ENCODE data around the gene PPM1J.

The PPM1J gene

DNA sequence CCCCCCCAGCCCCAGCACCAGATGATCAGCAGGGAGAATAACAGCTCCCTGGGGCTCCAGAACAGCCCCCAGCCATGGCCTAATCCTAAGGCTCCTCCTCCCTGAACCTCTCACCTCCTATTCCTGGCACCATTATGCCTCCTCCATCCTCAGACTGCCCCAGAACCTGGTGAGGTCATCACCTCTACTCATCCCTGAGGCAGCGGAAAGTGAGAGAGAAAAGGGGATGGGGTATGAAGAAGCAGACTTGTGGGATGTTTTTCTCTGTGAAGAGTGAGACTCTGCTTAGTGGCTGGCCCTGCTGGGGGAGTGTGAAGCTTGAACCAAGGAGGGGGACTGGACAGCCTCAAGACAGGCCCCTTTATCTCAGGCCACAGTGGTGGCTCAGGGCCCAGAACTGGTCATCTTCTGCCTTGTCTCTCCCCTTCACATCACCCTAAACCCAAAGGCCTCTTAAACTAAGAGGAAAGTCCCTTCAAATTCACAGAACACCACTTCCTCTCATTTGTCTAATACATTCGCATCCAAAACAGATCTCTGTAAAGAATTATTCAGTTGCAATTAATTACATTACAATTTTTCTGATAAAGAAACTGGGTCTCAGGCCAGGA, 2.2 kb upstream of the PPM1J start:
- ATAC-seq: no peak
- TF ChIP-seq ESRRG (CRISPR knock-in tag; IDR thresholded peaks at IDR 0.05): no peak
- TF ChIP-seq TOX (CRISPR knock-in tag; IDR thresholded peaks at IDR 0.05; ENCODE audit: borderline replicate concordance): no peak
- TF ChIP-seq SNAI2 (CRISPR knock-in tag; IDR thresholded peaks at IDR 0.05): no peak
- TF ChIP-seq, protein P1, sequence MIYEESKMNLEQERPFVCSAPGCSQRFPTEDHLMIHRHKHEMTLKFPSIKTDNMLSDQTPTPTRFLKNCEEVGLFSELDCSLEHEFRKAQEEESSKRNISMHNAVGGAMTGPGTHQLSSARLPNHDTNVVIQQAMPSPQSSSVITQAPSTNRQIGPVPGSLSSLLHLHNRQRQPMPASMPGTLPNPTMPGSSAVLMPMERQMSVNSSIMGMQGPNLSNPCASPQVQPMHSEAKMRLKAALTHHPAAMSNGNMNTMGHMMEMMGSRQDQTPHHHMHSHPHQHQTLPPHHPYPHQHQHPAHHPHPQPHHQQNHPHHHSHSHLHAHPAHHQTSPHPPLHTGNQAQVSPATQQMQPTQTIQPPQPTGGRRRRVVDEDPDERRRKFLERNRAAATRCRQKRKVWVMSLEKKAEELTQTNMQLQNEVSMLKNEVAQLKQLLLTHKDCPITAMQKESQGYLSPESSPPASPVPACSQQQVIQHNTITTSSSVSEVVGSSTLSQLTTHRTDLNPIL (CRISPR knock-in tag; IDR thresholded peaks at IDR 0.05; ENCODE audit: low read depth): no peak
- TF ChIP-seq ZC3H10 (CRISPR knock-in tag; IDR thresholded peaks at IDR 0.05): no peak
- no peak for TF ChIP-seq PPARA (CRISPR knock-in tag; IDR thresholded peaks at IDR 0.05; ENCODE audit: borderline replicate concordance)
- TF ChIP-seq, protein P2, sequence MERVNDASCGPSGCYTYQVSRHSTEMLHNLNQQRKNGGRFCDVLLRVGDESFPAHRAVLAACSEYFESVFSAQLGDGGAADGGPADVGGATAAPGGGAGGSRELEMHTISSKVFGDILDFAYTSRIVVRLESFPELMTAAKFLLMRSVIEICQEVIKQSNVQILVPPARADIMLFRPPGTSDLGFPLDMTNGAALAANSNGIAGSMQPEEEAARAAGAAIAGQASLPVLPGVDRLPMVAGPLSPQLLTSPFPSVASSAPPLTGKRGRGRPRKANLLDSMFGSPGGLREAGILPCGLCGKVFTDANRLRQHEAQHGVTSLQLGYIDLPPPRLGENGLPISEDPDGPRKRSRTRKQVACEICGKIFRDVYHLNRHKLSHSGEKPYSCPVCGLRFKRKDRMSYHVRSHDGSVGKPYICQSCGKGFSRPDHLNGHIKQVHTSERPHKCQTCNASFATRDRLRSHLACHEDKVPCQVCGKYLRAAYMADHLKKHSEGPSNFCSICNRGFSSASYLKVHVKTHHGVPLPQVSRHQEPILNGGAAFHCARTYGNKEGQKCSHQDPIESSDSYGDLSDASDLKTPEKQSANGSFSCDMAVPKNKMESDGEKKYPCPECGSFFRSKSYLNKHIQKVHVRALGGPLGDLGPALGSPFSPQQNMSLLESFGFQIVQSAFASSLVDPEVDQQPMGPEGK (CRISPR knock-in tag; IDR thresholded peaks at IDR 0.05; ENCODE audit: borderline replicate concordance): no peak
- TF ChIP-seq, protein P3, sequence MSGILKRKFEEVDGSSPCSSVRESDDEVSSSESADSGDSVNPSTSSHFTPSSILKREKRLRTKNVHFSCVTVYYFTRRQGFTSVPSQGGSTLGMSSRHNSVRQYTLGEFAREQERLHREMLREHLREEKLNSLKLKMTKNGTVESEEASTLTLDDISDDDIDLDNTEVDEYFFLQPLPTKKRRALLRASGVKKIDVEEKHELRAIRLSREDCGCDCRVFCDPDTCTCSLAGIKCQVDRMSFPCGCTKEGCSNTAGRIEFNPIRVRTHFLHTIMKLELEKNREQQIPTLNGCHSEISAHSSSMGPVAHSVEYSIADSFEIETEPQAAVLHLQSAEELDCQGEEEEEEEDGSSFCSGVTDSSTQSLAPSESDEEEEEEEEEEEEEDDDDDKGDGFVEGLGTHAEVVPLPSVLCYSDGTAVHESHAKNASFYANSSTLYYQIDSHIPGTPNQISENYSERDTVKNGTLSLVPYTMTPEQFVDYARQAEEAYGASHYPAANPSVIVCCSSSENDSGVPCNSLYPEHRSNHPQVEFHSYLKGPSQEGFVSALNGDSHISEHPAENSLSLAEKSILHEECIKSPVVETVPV (CRISPR knock-in tag; IDR thresholded peaks at IDR 0.05): no peak

DNA sequence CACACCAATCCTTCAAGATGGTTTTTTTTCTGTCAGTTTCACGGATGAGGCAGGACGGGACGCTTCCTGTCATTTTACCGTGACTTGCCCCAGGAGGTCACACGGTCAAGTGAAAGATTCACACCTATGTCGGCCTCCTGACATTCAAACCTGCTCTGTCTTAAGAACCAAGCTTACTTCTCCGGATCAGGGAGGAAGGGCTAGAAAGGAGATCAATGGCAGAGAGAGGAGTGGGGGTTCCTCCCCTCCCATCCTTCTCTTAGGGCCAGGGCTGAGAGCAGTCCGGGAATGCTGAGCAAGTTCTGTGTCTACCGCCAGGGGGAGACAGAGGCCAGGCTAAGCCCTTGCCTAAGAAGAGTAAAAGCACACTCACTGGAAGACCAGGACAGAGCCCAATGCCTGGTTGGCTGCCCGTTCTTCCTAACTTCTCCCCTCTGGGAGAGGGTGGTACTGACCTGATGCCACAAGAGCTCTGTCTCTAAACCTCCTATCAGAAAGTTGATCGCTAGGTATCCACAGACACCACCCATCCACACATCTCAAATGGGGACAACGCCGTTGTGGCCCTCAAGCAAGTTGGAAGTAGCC, 1.1 kb upstream of the PPM1J start:
- ATAC-seq: peak; percentile 88
- no peak for TF ChIP-seq ARNTL (CRISPR knock-in tag; IDR thresholded peaks at IDR 0.05; ENCODE audit: borderline replicate concordance, low read depth)
- no peak for TF ChIP-seq ZFP30 (CRISPR knock-in tag; IDR thresholded peaks at IDR 0.05)
- TF ChIP-seq, protein P1 (CRISPR knock-in tag; IDR thresholded peaks at IDR 0.05; ENCODE audit: low read depth): no peak
- no peak for TF ChIP-seq ZNF8 (CRISPR knock-in tag; IDR thresholded peaks at IDR 0.05)
- TF ChIP-seq BACH2 (CRISPR knock-in tag; IDR thresholded peaks at IDR 0.05; ENCODE audit: borderline replicate concordance): no peak
- TF ChIP-seq ZC3H10 (CRISPR knock-in tag; IDR thresholded peaks at IDR 0.05): no peak
- TF ChIP-seq TOX (CRISPR knock-in tag; IDR thresholded peaks at IDR 0.05; ENCODE audit: borderline replicate concordance): no peak
- TF ChIP-seq, protein P4, sequence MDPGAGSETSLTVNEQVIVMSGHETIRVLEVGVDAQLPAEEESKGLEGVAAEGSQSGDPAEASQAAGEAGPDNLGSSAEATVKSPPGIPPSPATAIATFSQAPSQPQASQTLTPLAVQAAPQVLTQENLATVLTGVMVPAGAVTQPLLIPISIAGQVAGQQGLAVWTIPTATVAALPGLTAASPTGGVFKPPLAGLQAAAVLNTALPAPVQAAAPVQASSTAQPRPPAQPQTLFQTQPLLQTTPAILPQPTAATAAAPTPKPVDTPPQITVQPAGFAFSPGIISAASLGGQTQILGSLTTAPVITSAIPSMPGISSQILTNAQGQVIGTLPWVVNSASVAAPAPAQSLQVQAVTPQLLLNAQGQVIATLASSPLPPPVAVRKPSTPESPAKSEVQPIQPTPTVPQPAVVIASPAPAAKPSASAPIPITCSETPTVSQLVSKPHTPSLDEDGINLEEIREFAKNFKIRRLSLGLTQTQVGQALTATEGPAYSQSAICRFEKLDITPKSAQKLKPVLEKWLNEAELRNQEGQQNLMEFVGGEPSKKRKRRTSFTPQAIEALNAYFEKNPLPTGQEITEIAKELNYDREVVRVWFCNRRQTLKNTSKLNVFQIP (CRISPR knock-in tag; IDR thresholded peaks at IDR 0.05; ENCODE audit: borderline replicate concordance, low read depth): no peak
- TF ChIP-seq CSDC2 (CRISPR knock-in tag; IDR thresholded peaks at IDR 0.05): no peak
- TF ChIP-seq ZFP3 (CRISPR knock-in tag; IDR thresholded peaks at IDR 0.05): no peak
- TF ChIP-seq OSR1 (CRISPR knock-in tag; IDR thresholded peaks at IDR 0.05): no peak
- no peak for TF ChIP-seq ISL1 (CRISPR knock-in tag; IDR thresholded peaks at IDR 0.05)
- TF ChIP-seq SNAI2 (CRISPR knock-in tag; IDR thresholded peaks at IDR 0.05): no peak
- no peak for TF ChIP-seq TCF4 (CRISPR knock-in tag; IDR thresholded peaks at IDR 0.05; ENCODE audit: borderline replicate concordance)
- TF ChIP-seq RARB (CRISPR knock-in tag; IDR thresholded peaks at IDR 0.05): no peak
- TF ChIP-seq, protein P2 (CRISPR knock-in tag; IDR thresholded peaks at IDR 0.05; ENCODE audit: borderline replicate concordance): no peak
- TF ChIP-seq, protein P5, sequence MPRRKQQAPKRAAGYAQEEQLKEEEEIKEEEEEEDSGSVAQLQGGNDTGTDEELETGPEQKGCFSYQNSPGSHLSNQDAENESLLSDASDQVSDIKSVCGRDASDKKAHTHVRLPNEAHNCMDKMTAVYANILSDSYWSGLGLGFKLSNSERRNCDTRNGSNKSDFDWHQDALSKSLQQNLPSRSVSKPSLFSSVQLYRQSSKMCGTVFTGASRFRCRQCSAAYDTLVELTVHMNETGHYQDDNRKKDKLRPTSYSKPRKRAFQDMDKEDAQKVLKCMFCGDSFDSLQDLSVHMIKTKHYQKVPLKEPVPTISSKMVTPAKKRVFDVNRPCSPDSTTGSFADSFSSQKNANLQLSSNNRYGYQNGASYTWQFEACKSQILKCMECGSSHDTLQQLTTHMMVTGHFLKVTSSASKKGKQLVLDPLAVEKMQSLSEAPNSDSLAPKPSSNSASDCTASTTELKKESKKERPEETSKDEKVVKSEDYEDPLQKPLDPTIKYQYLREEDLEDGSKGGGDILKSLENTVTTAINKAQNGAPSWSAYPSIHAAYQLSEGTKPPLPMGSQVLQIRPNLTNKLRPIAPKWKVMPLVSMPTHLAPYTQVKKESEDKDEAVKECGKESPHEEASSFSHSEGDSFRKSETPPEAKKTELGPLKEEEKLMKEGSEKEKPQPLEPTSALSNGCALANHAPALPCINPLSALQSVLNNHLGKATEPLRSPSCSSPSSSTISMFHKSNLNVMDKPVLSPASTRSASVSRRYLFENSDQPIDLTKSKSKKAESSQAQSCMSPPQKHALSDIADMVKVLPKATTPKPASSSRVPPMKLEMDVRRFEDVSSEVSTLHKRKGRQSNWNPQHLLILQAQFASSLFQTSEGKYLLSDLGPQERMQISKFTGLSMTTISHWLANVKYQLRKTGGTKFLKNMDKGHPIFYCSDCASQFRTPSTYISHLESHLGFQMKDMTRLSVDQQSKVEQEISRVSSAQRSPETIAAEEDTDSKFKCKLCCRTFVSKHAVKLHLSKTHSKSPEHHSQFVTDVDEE (CRISPR knock-in tag; IDR thresholded peaks at IDR 0.05): no peak

Measured in SK-N-SH treated with all-trans-retinoic acid at 6 μM for 48 hours (cell line).